Fibroblast of lung (primary cell): Measurements from ENCODE around the gene LSM3. TPM values are rescaled to one million over a fixed set of nuclear protein-coding genes. Genes with fewer than 3 reads are reported as not detected.

Experiments used
- DNase-seq, 2 donors: peaks; one replicate each; pipeline versions ENCODE4 v3.0.0 to v3.0.0-alpha.2; 2010; ENCODE audit warnings: low read depth in 2 of 2
- H2AFZ ChIP-seq: 2 replicates; pipeline ENCODE4 v1.5.1; 2012; ENCODE audit warnings: low read length, control low read depth, inconsistent platforms
- H3K27ac ChIP-seq: 2 replicates; pipeline ENCODE4 v1.5.1; 2011; ENCODE audit warnings: low read length, control low read depth; ENCODE audit not compliant: insufficient read depth
- H3K27me3 ChIP-seq: 2 replicates; pipeline ENCODE4 v1.5.1; 2011; ENCODE audit warnings: mild to moderate bottlenecking, low read length; ENCODE audit not compliant: control insufficient read depth, insufficient read depth
- H3K36me3 ChIP-seq: 2 replicates; pipeline ENCODE4 v1.5.1; 2011; ENCODE audit warnings: low read length; ENCODE audit not compliant: control insufficient read depth, insufficient read depth
- H3K4me1 ChIP-seq: 2 replicates; pipeline ENCODE4 v1.5.1; 2011; ENCODE audit warnings: low read length; ENCODE audit not compliant: control insufficient read depth, insufficient read depth; ENCODE audit errors: extremely low read depth
- H3K4me2 ChIP-seq: 2 replicates; pipeline ENCODE4 v1.5.1; 2011; ENCODE audit warnings: low read length, control low read depth; ENCODE audit not compliant: insufficient read depth; ENCODE audit errors: extremely low read depth
- H3K4me3 ChIP-seq, 4 experiments: fragments of 200-600 bp in 1 of 4; sonication (generic) in 1 of 4; replicated peaks in 1 of 4; 2 replicates each; pipeline ENCODE4 v1.5.1; 2011 to 2016; ENCODE audit warnings: low read length in 4 of 4, low read depth in 3 of 4, mild to moderate bottlenecking in 3 of 4, control low read depth in 2 of 4, inconsistent platforms in 1 of 4, mixed read lengths in 1 of 4; ENCODE audit not compliant: insufficient read depth in 1 of 4; ENCODE audit errors: control extremely low read depth in 1 of 4
- H3K79me2 ChIP-seq: 2 replicates; pipeline ENCODE4 v1.5.1; 2012; ENCODE audit warnings: mild to moderate bottlenecking, low read length, inconsistent platforms; ENCODE audit not compliant: control insufficient read depth, insufficient read depth
- H3K9ac ChIP-seq: 2 replicates; pipeline ENCODE4 v1.5.1; 2011; ENCODE audit warnings: mild to moderate bottlenecking, low read length, control low read depth; ENCODE audit not compliant: insufficient read depth
- H3K9me3 ChIP-seq: 2 replicates; pipeline ENCODE4 v1.5.1; 2012; ENCODE audit warnings: low read depth, low read length; ENCODE audit not compliant: control insufficient read depth, insufficient read depth
- H4K20me1 ChIP-seq: 2 replicates; pipeline ENCODE4 v1.5.1; 2011; ENCODE audit warnings: low read length; ENCODE audit not compliant: control insufficient read depth, insufficient read depth; ENCODE audit errors: extremely low read depth
- CTCF ChIP-seq, 2 donors: IDR thresholded peaks in 1 of 2; conservative IDR thresholded peaks in 1 of 2; 1 replicate in 1 of 2; 2 replicates in 1 of 2; pipeline ENCODE4 v1.5.1; 2011 to 2012; ENCODE audit warnings: low read length in 2 of 2, control low read depth in 1 of 2, inconsistent platforms in 1 of 2, low read depth in 1 of 2, mild to moderate bottlenecking in 1 of 2
- EZH2 ChIP-seq: IDR thresholded peaks from 2 replicates; pipeline ENCODE4 v1.5.1; 2012; ENCODE audit warnings: low read length, control low read depth, mild to moderate bottlenecking; ENCODE audit errors: missing control alignments
- polyA plus RNA-seq, 2 donors: library from polyadenylated mRNA; depleted of rRNA in 1 of 2; stranded (reverse) in 1 of 2; unstranded in 1 of 2; fragments of >200 nt; gene quantifications; 2 replicates each; pipeline ENCODE4 v1.2.1, GENCODE V29; 2011 to 2012; ENCODE audit warnings: missing spikeins in 1 of 2
- total RNA-seq: library from RNA; depleted of rRNA; stranded (reverse); fragments of >200 nt; gene quantifications from 2 replicates; pipeline ENCODE4 v1.2.1, GENCODE V29; 2014

The LSM3 gene
- total and polyA plus RNA-seq, 2 donors (not counting 1 experiment from before 2014, with no cell fraction given), result 5.1 to 14.9 TPM

GRCh38 chr3:14216257-14217048 lies 37.8 kb downstream of the LSM3 start:
- Histone ChIP-seq H3K36me3 (no peaks in the 10 kb centered on the region), H3K9me3 (no peaks in the 10 kb centered on the region), H2AFZ (no peak overlapping the region), H3K4me3 (peak overlapping the region in 1 of 4 experiments; percentile 48), H3K9ac (no peak overlapping the region), H3K79me2 (no peaks in the 10 kb centered on the region), H4K20me1 (no peaks in the 10 kb centered on the region), H3K27ac (no peak overlapping the region), H3K27me3 (no peaks in the 10 kb centered on the region), H3K4me2 (no peak overlapping the region), H3K4me1 (no peaks in the 10 kb centered on the region)
- TF ChIP-seq EZH2, result no peak
- TF ChIP-seq CTCF (conservative IDR thresholded peaks at IDR 0.05 in 1 of 2, IDR thresholded peaks at IDR 0.05 in 1 of 2; ENCODE audit: low read depth in 1 of 2, low read length in 2 of 2), result peak in 1 of 2 donors; percentile 52
- peak; percentile 76 to 86 for DNase-seq

GRCh38 chr3:14218355-14218754 lies 39.7 kb downstream of the LSM3 start:
- no peak for TF ChIP-seq CTCF (conservative IDR thresholded peaks at IDR 0.05 in 1 of 2, IDR thresholded peaks at IDR 0.05 in 1 of 2; ENCODE audit: low read depth in 1 of 2, low read length in 2 of 2)
- no peak for TF ChIP-seq EZH2

GRCh38 chr3:14220933-14221332 lies 42.3 kb downstream of the LSM3 start:
- H3K27me3 ChIP-seq, result no peaks in the 10 kb centered on the region
- H3K36me3 ChIP-seq, result no peaks in the 10 kb centered on the region
- no peak overlapping the region for H3K4me3 ChIP-seq
- no peak overlapping the region for H3K27ac ChIP-seq
- H3K4me1 ChIP-seq, result no peaks in the 10 kb centered on the region
- H4K20me1 ChIP-seq, result no peaks in the 10 kb centered on the region
- H3K9me3 ChIP-seq, result no peaks in the 10 kb centered on the region
- no peak overlapping the region for H2AFZ ChIP-seq
- H3K4me2 ChIP-seq, result no peak overlapping the region
- no peak for DNase-seq
- H3K9ac ChIP-seq, result no peak overlapping the region
- no peaks in the 10 kb centered on the region for H3K79me2 ChIP-seq
- no peak for TF ChIP-seq EZH2

More at GRCh38 chr3:14218355-14218754, 39.7 kb downstream of the LSM3 start:
- H3K4me2 ChIP-seq, result no peak overlapping the region
- DNase-seq, result no peak
- H3K36me3 ChIP-seq, result no peaks in the 10 kb centered on the region
- H4K20me1 ChIP-seq, result no peaks in the 10 kb centered on the region
- H3K9ac ChIP-seq, result no peak overlapping the region
- H3K4me1 ChIP-seq, result no peaks in the 10 kb centered on the region
- no peaks in the 10 kb centered on the region for H3K27me3 ChIP-seq
- H3K9me3 ChIP-seq, result no peaks in the 10 kb centered on the region
- H3K27ac ChIP-seq, result no peak overlapping the region
- H2AFZ ChIP-seq, result no peak overlapping the region
- H3K4me3 ChIP-seq, result no peak overlapping the region
- no peaks in the 10 kb centered on the region for H3K79me2 ChIP-seq
